Inflammatory macrophage treated with lipopolysaccharide for 1 hour (primary cell): ENCODE data around the gene GPR55.

Source experiments
- DNase-seq, 2 donors: peaks; one replicate each; pipeline ENCODE4 v3.0.0-alpha.2; 2020 to 2022

The GPR55 gene

GRCh38 chr2:230865307-230865765 lies 59.7 kb downstream of the GPR55 start:
- no peak for DNase-seq

GRCh38 chr2:230864605-230865306 lies 60.3 kb downstream of the GPR55 start, which contains the start of gene ITM2C:
Gene ITM2C, plus strand, starts transcription at chr2:230864942. Its CDS starts 84 bp downstream, at chr2:230865026.
- DNase-seq, result peak; percentile 10 to 22

GRCh38 chr2:230864122-230864604 lies 60.9 kb downstream of the GPR55 start:
- DNase-seq, result no peak

- DNase-seq, result no peak
These were observed 61.5 kb downstream of the GPR55 start for GRCh38 chr2:230863442-230864121.

GRCh38 chr2:230863031-230863430 lies 62.0 kb downstream of the GPR55 start:
- DNase-seq, result no peak

GRCh38 chr2:230862292-230862691 lies 62.8 kb downstream of the GPR55 start:
- no peak for DNase-seq

GRCh38 chr2:230861552-230862255 lies 63.3 kb downstream of the GPR55 start:
- DNase-seq, result no peak
